C4-2B (cell line): ENCODE measurements around the gene EMP2.

Experiments
- H3K27ac ChIP-seq: fragments of 450-650 bp; 2 replicates; pipeline ENCODE4 v1.5.1; 2017
- CTCF ChIP-seq: fragments of 450-650 bp; conservative IDR thresholded peaks from 2 replicates; pipeline ENCODE4 v1.5.1; 2017; ENCODE audit warnings: mild to moderate bottlenecking
- ZFX ChIP-seq: fragments of 450-650 bp; IDR thresholded peaks from 2 replicates; pipeline ENCODE4 v1.6.1; 2017

EMP2 gene

GRCh38 chr16:10594312-10594950 lies 14.0 kb upstream of the EMP2 start:
- H3K27ac ChIP-seq = peak overlapping the region; percentile 19
- TF ChIP-seq CTCF = no peak

GRCh38 chr16:10592611-10593010 lies 12.2 kb upstream of the EMP2 start:
- TF ChIP-seq CTCF = no peak
- no peak for TF ChIP-seq ZFX
- no peak overlapping the region for H3K27ac ChIP-seq

GRCh38 chr16:10590342-10590741 lies 9.9 kb upstream of the EMP2 start:
- no peak overlapping the region for H3K27ac ChIP-seq
- TF ChIP-seq CTCF = no peak
- TF ChIP-seq ZFX = no peak

- H3K27ac ChIP-seq = no peak overlapping the region
- TF ChIP-seq CTCF = no peak
- no peak for TF ChIP-seq ZFX
Observed at GRCh38 chr16:10589109-10589508, 8.7 kb upstream of the EMP2 start.

- TF ChIP-seq CTCF (no peak), ZFX (no peak)
- H3K27ac ChIP-seq = no peak overlapping the region
Observed at GRCh38 chr16:10587622-10588021, 7.2 kb upstream of the EMP2 start.

GRCh38 chr16:10584981-10585438 lies 4.6 kb upstream of the EMP2 start:
- no peak overlapping the region for H3K27ac ChIP-seq
- no peak for TF ChIP-seq ZFX
- TF ChIP-seq CTCF = no peak

GRCh38 chr16:10583269-10583668 lies 2.9 kb upstream of the EMP2 start:
- no peak for TF ChIP-seq ZFX
- no peak for TF ChIP-seq CTCF

More at GRCh38 chr16:10583269-10583668, 2.9 kb upstream of the EMP2 start:
- H3K27ac ChIP-seq = no peak overlapping the region
